Spleen (tissue), 11 donors: ENCODE measurements around the gene MIA3. TPM values are rescaled to one million over a fixed set of nuclear protein-coding genes. Genes with fewer than 3 reads are reported as not detected.

Experiments
- DNase-seq: peaks from one replicate; pipeline ENCODE4 v3.0.0-alpha.2; 2020
- H3K27ac ChIP-seq, 8 donors: fragments of 200-600 bp; sonication (generic) in 7 of 8; 1 replicate in 4 of 8; 2 replicates in 4 of 8; pipeline versions ENCODE4 v1.5.0 to v1.8.0; 2016 to 2021; ENCODE audit warnings: inconsistent platforms in 4 of 8, mild to moderate bottlenecking in 4 of 8, moderate library complexity in 1 of 8
- H3K27me3 ChIP-seq, 7 donors: fragments of 200-600 bp; sonication (generic) in 6 of 7; replicated peaks in 1 of 7; 1 replicate in 4 of 7; 2 replicates in 3 of 7; pipeline versions ENCODE4 v1.5.0 to v1.8.0; 2016 to 2021; ENCODE audit warnings: inconsistent platforms in 3 of 7, mild to moderate bottlenecking in 1 of 7
- H3K36me3 ChIP-seq, 6 donors: fragments of 200-600 bp; sonication (generic) in 5 of 6; 1 replicate in 4 of 6; 2 replicates in 2 of 6; pipeline versions ENCODE4 v1.5.0 to v1.8.0; 2016 to 2021; ENCODE audit warnings: inconsistent platforms in 2 of 6
- H3K4me1 ChIP-seq, 6 donors: fragments of 200-600 bp; sonication (generic) in 5 of 6; 1 replicate in 3 of 6; 2 replicates in 3 of 6; pipeline versions ENCODE4 v1.5.0 to v1.8.0; 2016 to 2021; ENCODE audit warnings: inconsistent platforms in 3 of 6
- H3K4me3 ChIP-seq, 8 donors: fragments of 200-600 bp; sonication (generic) in 7 of 8; 1 replicate in 4 of 8; 2 replicates in 4 of 8; pipeline versions ENCODE4 v1.5.0 to v1.8.0; 2016 to 2021; ENCODE audit warnings: inconsistent platforms in 4 of 8, mild to moderate bottlenecking in 4 of 8, moderate library complexity in 2 of 8
- H3K9me3 ChIP-seq, 8 donors: fragments of 200-600 bp; sonication (generic) in 7 of 8; 1 replicate in 4 of 8; 2 replicates in 4 of 8; pipeline versions ENCODE4 v1.5.0 to v1.8.0; 2016 to 2021; ENCODE audit warnings: inconsistent platforms in 4 of 8
- POLR2A ChIP-seq, 3 donors: fragments of 450-650 bp; IDR thresholded peaks; one replicate each; pipeline ENCODE4 v1.5.1; 2017; ENCODE audit warnings: antibody characterized with exemption in 3 of 3, mild to moderate bottlenecking in 1 of 3
- POLR2AphosphoS5 ChIP-seq, 3 donors: sonication (generic); formaldehyde crosslinking; IDR thresholded peaks; one replicate each; pipeline ENCODE4 v1.5.1; 2017; ENCODE audit warnings: antibody characterized with exemption in 3 of 3
- WGBS, 5 donors: extraction: QIAGEN DNeasy Blood & Tissue Kit in 3 of 5; methylation state at CpG; one replicate each; pipeline versions ENCODE4 v1.1.5 to v1.1.7; 2013 to 2018; 5-methylcytosine and 5-hydroxymethylcytosine counted together
- intact Hi-C: fragments of 100-400 bp; cut with DNase I; formaldehyde crosslinking; loops from one replicate; pipeline ENCODE4 v1.15.0; 2023; ENCODE audit warnings: low total_unique reads
- polyA plus RNA-seq, 3 donors: library from polyadenylated mRNA; stranded (reverse); fragments of 200-250 nt; gene quantifications; one replicate each; pipeline ENCODE4 v1.2.1, GENCODE V29; 2013
- total RNA-seq, 7 donors: library from RNA; depleted of rRNA in 3 of 7; stranded (reverse); fragments of >200 nt in 3 of 7; fragmentation: NEBNext Ultra II Directional in 4 of 7; extraction: Animal tissue kit (Norgen Biotek cat#: 25700) in 4 of 7; gene quantifications; one replicate each; pipeline versions ENCODE4 v1.1.0 to v1.2.1, GENCODE V29; 2016 to 2021
- TF ChIP-seq, protein P1 (sequence below), 11 experiments: fragments of 200-600 bp in 7 of 11; fragments of 450-650 bp in 4 of 11; sonication (generic) in 4 of 11; IDR thresholded peaks in 8 of 11; conservative IDR thresholded peaks in 3 of 11; 1 replicate in 7 of 11; 2 replicates in 4 of 11; pipeline versions ENCODE4 v1.4.0 to v1.8.0; 2016 to 2021; ENCODE audit warnings: antibody characterized with exemption in 11 of 11, inconsistent platforms in 4 of 11, mild to moderate bottlenecking in 1 of 11
- donor health status: healthy with polysubstance abuse.
- donor health status: DM: no; HTN: no; CAD: no; lungs with moderate emphysema.
- donor health status: DM: no; HTN: no; CAD: no.
- donor health status: Bipolar disorder and iron deficiency.
- donor health status: healthy.
- donor health status: DM: no; HTN: no; CAD: no.
- donor health status: DM: yes; HTN: yes; CAD: no.

MIA3 gene
- total and polyA plus RNA-seq, 10 donors, result 25.4 to 68.8 (median 51.7) TPM

DNA sequence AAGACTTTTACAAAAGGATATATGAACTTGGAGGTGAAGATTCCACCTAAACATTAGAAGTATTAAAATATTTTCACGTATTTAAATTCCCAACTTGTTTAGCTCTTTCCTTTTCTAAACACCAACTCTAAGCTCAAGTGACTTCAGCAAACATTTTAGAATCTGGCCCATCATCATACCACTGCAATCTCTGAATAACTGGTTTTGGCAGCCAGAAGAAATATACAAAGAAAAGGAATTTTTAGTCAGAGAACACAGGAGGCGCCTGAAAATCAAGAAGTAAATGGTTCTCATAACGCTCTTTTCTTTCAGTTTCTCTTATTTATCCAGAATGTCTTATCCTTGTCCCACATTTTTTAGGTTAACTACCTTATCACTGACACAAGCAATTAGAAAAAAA is 38.6 kb upstream of the MIA3 start:
- 91 to 99% (median 94%) methylated on average over 3 of the region's 3 CpGs for WGBS, 5 donors
- no peak overlapping the region for H3K4me3 ChIP-seq
- no peaks in the 10 kb centered on the region for H3K9me3 ChIP-seq
- peaks cover 0 to 87% (median 27%) of the 10 kb centered on the region in 6 donors for H3K36me3 ChIP-seq
- DNase-seq, result no peak
- peaks cover 7 to 32% (median 26%) of the 10 kb centered on the region in 6 donors for H3K4me1 ChIP-seq
- no peaks in the 10 kb centered on the region for H3K27me3 ChIP-seq
- no peak overlapping the region for H3K27ac ChIP-seq
- TF ChIP-seq POLR2AphosphoS5 (IDR thresholded peaks at IDR 0.05) (no peak), POLR2A (IDR thresholded peaks at IDR 0.05) (no peak)
- intact Hi-C loops, result no loop called here

DNA sequence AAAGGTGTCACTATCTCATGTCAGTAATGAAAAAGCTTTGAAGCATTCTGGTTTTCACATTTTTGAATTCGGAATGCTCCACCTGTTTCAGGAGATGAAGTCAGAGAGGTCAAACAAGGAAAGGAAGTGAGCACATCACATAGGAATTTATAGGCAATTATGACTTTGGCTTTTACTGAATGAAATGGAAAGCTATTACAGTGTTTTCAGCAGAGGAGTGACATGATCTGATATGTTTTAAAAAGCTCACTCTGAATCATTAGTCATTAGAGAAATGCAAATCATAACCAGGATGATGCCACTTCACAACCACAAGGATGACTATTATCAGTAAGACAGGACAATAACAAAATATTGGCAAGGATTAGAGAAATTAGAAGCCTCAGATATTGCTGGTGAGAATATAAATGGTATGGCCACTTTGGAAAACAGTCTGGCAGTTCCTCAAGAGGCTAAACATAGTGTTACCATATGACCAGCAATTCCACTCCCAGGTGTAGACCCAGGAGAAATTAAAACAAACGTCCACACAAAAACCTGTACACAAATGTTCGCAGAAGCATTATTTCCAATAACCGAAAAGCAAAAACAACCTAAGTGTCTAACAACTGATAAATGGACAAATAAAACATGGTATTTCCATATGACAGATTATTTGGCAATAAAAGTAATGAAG is 35.7 kb upstream of the MIA3 start:
- DNase-seq, result no peak
- peak overlapping the region in 6 of 8 donors; percentile 1 to 73 (median 54) for H3K27ac ChIP-seq
- H3K9me3 ChIP-seq, result no peaks in the 10 kb centered on the region
- H3K4me1 ChIP-seq, result peaks cover 7 to 60% (median 46%) of the 10 kb centered on the region in 6 donors
- WGBS, 5 donors, result 78 to 89% (median 85%) methylated on average over 4 of the region's 4 CpGs
- peak overlapping the region in 1 of 8 donors; percentile 42 for H3K4me3 ChIP-seq
- intact Hi-C loops, result loop anchor here (10.0 kb wide), 1 partner anchor 53 kb away; no protein-coding TSS in a partner anchor
- H3K36me3 ChIP-seq, result peaks cover 0 to 77% (median 16%) of the 10 kb centered on the region in 6 donors
- no peaks in the 10 kb centered on the region for H3K27me3 ChIP-seq
- TF ChIP-seq, protein P1, sequence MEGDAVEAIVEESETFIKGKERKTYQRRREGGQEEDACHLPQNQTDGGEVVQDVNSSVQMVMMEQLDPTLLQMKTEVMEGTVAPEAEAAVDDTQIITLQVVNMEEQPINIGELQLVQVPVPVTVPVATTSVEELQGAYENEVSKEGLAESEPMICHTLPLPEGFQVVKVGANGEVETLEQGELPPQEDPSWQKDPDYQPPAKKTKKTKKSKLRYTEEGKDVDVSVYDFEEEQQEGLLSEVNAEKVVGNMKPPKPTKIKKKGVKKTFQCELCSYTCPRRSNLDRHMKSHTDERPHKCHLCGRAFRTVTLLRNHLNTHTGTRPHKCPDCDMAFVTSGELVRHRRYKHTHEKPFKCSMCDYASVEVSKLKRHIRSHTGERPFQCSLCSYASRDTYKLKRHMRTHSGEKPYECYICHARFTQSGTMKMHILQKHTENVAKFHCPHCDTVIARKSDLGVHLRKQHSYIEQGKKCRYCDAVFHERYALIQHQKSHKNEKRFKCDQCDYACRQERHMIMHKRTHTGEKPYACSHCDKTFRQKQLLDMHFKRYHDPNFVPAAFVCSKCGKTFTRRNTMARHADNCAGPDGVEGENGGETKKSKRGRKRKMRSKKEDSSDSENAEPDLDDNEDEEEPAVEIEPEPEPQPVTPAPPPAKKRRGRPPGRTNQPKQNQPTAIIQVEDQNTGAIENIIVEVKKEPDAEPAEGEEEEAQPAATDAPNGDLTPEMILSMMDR (IDR thresholded peaks at IDR 0.05 in 8 of 11, conservative IDR thresholded peaks at IDR 0.05 in 3 of 11), result no peak
- TF ChIP-seq POLR2A (IDR thresholded peaks at IDR 0.05), result no peak

DNA sequence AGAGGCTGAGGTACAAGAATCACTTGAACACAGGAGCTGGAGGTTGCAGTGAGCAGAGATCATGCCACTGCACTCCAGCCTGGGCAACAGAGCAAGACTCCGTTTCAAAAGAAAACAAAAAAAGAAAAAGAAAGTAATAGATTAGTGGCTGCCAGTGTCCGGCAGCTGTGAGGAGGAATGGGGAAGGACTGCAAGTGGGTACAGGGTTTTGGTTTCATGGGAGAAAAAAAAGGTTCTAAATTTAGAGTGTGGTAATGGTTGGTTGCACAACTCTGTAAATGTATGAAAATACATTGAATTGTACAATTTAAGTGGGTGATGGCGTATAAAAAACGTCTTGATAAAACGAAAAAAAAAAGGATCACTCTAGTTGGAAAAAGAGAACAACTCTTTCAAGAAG is 34.8 kb upstream of the MIA3 start:
- H3K27me3 ChIP-seq, result no peaks in the 10 kb centered on the region
- intact Hi-C loops, result loop anchor here (10.0 kb wide), 1 partner anchor 52 kb away; no protein-coding TSS in a partner anchor
- DNase-seq, result no peak
- peak overlapping the region in 2 of 8 donors; percentile 0 to 42 for H3K4me3 ChIP-seq
- TF ChIP-seq, protein P1 (IDR thresholded peaks at IDR 0.05 in 8 of 11, conservative IDR thresholded peaks at IDR 0.05 in 3 of 11), result no peak
- TF ChIP-seq POLR2A (IDR thresholded peaks at IDR 0.05) (no peak), POLR2AphosphoS5 (IDR thresholded peaks at IDR 0.05) (peak in 1 of 3 donors; percentile 44)
- peaks cover 0 to 77% (median 15%) of the 10 kb centered on the region in 6 donors for H3K36me3 ChIP-seq
- peak overlapping the region in 6 of 8 donors; percentile 1 to 73 (median 54) for H3K27ac ChIP-seq
- 32 to 56% (median 47%) methylated on average over 5 of the region's 5 CpGs for WGBS, 5 donors
- H3K4me1 ChIP-seq, result peaks cover 10 to 68% (median 55%) of the 10 kb centered on the region in 6 donors
- H3K9me3 ChIP-seq, result no peaks in the 10 kb centered on the region

DNA sequence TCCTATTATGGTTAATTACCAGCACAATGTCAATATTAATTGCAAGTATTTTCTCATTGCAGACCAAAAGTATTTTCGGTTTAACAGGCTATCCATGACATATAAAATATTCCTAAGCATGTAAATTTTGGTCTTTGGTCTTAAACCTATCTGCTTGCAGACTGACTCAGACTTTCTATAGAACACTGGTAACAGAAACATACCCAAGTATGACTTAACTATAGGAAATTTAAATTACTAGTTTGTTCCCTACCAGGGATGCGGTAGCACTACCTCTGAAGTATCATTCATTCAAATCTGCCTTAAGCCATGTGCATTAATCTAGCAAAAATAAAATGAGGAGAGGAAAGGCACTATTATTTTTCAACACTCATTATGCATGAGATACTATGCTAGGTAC is 31.1 kb upstream of the MIA3 start:
- Histone ChIP-seq H3K9me3 (no peaks in the 10 kb centered on the region), H3K27ac (no peak overlapping the region), H3K36me3 (peaks cover 0 to 46% (median 12%) of the 10 kb centered on the region in 6 donors), H3K4me3 (no peak overlapping the region), H3K4me1 (peaks cover 27 to 88% (median 74%) of the 10 kb centered on the region in 6 donors), H3K27me3 (no peaks in the 10 kb centered on the region)
- no peak for DNase-seq
- intact Hi-C loops, result loop anchor here (10.0 kb wide), 1 partner anchor 48 kb away; no protein-coding TSS in a partner anchor
- WGBS, 5 donors, result 90 to 94% (median 92%) methylated on average over 2 of the region's 2 CpGs
- TF ChIP-seq, protein P1 (IDR thresholded peaks at IDR 0.05 in 8 of 11, conservative IDR thresholded peaks at IDR 0.05 in 3 of 11), result no peak
- TF ChIP-seq POLR2A (IDR thresholded peaks at IDR 0.05), result no peak
- TF ChIP-seq POLR2AphosphoS5 (IDR thresholded peaks at IDR 0.05), result no peak
